GM15510 (cell line): ENCODE measurements around the gene IFNL1.

Experiments used
- POLR2A ChIP-seq: IDR thresholded peaks from 3 replicates; pipeline ENCODE4 v1.6.1; 2011; ENCODE audit warnings: borderline replicate concordance; ENCODE audit not compliant: insufficient read length; ENCODE audit errors: extremely low read depth

IFNL1 gene

DNA sequence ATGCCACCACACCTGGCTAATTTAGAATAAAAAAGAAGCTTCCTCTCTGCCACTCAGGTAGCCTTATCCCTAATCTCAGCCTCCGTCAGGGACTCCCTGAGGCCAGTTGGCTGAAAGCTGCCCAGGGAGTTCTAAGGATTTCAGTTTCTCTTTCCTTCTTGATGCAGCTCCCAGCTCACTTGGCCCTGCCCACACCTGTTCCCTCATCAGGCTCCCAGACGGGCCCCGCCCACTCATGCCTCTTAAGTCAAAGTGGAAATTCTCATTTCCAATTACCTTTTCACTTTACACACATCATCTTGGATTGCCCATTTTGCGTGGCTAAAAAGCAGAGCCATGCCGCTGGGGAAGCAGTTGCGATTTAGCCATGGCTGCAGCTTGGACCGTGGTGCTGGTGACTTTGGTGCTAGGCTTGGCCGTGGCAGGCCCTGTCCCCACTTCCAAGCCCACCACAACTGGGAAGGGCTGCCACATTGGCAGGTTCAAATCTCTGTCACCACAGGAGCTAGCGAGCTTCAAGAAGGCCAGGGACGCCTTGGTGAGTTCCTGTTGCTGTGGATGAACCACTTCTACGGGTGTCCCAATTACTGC lies at the start of gene IFNL1:
TSS of gene IFNL1 (plus strand) at position 353 of the 591 bp plus-strand sequence. CDS start at position 368, 15 bp downstream.
- no peak for TF ChIP-seq POLR2A

- TF ChIP-seq POLR2A: no peak
These were observed 49.1 kb upstream of the IFNL1 start for GRCh38 chr19:39246951-39247669.

DNA sequence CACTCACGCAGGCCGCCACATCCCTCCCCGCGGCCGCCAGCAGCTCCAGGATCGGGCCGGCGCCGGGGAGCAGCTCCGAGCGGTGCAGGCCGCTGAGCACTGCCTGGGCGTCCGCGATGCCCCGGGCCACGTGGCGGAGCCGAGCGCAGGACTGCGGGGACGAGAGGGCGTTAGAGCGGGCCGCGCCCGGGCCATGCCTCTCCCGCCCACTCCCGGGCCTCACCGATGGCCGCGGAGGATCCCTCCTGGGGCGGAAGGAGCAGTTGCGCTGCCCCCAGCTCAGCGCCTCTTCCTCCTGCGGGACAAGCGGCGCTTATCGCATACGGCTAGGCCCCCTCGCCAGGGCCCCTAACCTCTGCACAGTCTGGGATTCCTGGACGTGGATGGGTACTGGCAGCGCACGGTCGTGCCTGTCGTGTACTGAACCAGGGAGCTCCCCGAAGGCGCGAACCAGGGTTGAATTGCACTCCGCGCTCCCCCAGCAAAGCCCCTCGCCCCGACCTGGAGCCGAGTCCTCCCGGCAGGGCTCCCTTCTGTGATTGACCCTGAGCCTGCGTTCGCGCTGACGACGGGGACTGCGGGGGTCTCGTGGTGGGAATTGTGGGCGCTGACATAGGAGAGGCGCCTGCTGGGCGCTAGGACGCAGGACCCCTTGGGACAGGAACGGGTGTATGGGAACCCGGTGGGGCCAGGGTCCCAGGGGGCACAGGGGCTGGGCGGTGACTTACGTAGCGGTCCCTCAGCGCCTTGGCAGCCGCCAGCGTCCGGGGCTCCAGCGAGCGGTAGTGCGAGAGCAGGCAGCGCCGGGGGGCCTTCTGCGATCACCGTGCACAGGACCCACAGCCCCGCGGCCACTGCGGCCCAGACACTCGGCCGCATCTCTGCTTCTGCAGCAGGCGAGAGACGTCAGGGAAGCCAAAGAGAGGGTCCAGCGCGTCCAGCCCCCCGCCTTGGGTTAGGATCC lies 48.2 kb upstream of the IFNL1 start:
- no peak for TF ChIP-seq POLR2A

GRCh38 chr19:39248806-39249205 lies 47.4 kb upstream of the IFNL1 start, which contains the start of gene IFNL4:
IFNL4 (minus strand) TSS chr19:39248856.
- TF ChIP-seq POLR2A: no peak

- TF ChIP-seq POLR2A: no peak
These were observed 45.1 kb upstream of the IFNL1 start for GRCh38 chr19:39251081-39251480.

DNA sequence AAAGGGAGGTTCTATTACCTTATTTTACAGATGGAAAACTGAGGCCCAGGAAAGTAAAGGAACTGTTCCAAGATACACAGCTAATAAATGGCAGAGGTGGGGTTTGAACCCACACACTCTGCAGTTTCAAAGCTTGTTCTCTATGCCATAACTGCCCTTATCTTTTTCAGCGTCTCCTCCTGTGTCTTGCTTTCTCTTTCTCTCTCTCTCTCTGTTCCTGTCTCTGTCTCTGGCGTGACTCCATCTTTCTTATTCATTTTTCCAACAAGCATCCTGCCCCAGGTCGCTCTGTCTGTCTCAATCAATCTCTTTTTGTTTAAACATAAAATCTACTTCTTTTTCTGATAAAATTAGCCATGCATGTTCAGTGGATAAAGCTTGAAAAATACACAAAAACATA lies 44.4 kb upstream of the IFNL1 start:
- no peak for TF ChIP-seq POLR2A

GRCh38 chr19:39252458-39252857 lies 43.7 kb upstream of the IFNL1 start:
- TF ChIP-seq POLR2A: no peak

DNA sequence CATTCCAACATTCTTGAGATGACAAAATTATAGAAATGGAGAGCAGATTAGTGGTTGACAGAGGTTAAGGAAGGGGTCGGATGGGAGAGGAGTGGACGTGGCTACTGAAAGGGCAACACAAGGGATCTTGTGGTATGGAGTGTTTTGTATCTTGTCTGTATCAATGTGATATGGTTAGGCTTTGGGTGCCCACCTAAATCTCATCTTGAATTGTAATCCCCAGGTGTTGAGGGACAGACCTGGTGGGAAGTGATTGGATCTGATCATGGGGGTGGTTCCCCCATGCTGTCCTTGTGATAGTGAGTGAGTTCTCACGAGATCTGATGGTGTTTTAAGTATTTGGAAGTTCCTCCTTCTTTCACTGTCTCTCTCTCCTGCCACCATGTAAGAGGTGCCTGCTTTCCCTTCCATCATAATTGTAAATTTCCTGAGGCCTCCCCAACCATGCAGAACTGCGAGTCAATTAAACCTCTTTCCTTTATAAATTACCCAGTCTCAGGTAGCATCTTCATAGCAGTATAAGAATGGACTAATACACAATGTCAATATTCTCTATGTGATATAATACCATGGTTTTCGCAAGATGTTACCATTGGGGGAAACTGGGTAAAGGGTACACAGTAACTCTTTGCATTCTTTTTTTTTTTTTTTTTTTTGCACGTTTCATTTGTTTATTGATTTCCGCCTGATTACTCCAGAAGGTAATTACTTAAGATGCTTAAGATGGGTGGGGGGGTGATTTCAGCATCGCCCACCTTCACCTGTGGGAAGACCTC lies 42.6 kb upstream of the IFNL1 start:
- no peak for TF ChIP-seq POLR2A

DNA sequence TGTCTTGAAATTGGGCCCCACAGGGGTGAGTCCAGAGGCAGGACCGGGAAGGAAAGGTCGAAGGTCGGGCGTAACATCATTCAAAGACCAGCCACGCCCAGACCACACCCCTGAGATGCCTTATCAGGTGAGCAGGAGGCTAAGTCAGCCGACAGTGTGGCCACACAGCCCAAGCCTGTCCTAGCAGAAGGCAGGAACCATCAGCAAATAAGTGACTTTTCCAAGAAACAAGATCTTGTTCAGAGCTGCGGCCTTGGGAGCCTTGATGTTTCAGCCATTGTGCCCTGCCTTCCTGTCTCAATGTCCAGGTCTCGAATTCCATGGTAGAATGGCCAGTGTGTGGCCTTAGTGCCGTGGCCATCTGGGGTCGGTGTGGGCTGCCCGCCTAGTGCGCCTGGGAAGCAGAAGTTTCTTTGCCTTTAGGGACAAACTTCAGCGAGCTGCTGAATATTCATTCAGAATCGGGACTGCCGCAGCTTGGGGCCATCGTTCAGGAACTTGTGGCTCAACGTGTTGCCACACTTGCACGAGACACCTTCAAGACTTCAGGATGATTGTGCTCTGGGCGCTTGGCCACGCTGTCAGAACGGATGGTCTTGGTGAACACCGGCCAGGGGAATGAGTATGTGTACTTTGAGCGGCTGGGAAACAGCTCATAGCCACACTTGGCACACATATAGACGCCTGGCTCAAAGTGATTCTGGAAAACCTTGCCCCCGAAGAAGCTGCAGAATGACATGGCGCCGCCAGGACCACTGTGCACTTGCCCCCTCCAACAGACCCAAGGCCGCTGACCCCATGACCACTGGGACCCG lies 41.5 kb upstream of the IFNL1 start:
- no peak for TF ChIP-seq POLR2A

DNA sequence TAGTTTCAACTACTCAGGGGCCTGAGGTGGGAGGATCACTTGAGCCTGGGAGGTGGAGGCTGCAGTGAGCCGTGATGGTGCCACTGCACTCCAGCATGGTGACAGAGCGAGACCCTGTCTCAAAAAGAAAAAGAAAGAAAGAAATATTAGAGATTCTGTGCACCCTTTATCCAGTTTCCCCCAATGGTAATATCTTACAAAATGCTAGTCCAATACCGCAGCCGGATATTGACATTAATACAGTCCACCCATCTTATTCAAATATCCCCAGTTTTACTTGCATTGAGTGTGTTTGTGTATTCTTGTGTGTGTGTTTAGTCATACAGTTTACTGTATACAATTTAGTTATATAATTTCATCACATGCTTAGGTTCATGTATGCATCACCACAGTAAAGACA lies 39.0 kb upstream of the IFNL1 start:
- no peak for TF ChIP-seq POLR2A

DNA sequence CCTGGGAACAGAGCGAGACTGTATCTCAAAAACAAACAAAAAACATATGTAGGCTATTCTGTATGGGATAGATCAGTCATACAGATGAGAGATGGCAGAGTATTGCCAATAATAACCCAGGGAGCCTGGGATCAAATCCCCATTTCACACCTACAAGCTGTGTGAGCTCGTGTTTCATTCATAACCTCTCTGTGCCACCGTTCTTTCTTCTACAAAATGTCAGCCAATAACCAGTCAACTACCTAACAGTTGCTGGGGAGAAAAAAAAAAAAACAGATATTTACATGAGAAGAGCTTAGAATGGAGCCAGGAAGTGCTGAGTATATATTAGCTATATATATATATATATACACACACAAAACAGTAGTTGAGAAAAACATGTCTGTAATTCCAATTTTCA lies 34.5 kb upstream of the IFNL1 start:
- no peak for TF ChIP-seq POLR2A

- no peak for TF ChIP-seq POLR2A
These were observed 33.7 kb upstream of the IFNL1 start for GRCh38 chr19:39262496-39262895.

GRCh38 chr19:39263912-39264305 lies 32.3 kb upstream of the IFNL1 start:
- no peak for TF ChIP-seq POLR2A
